Fibroblast of lung (primary cell): ENCODE results near the gene MEF2A. TPM values are rescaled to one million over a fixed set of nuclear protein-coding genes. Genes with fewer than 3 reads are reported as not detected.

Experiments used
- DNase-seq, 2 donors: peaks; one replicate each; pipeline versions ENCODE4 v3.0.0 to v3.0.0-alpha.2; 2010; ENCODE audit warnings: low read depth in 2 of 2
- H2AFZ ChIP-seq: 2 replicates; pipeline ENCODE4 v1.5.1; 2012; ENCODE audit warnings: low read length, control low read depth, inconsistent platforms
- H3K27ac ChIP-seq: 2 replicates; pipeline ENCODE4 v1.5.1; 2011; ENCODE audit warnings: low read length, control low read depth; ENCODE audit not compliant: insufficient read depth
- H3K27me3 ChIP-seq: 2 replicates; pipeline ENCODE4 v1.5.1; 2011; ENCODE audit warnings: mild to moderate bottlenecking, low read length; ENCODE audit not compliant: control insufficient read depth, insufficient read depth
- H3K36me3 ChIP-seq: 2 replicates; pipeline ENCODE4 v1.5.1; 2011; ENCODE audit warnings: low read length; ENCODE audit not compliant: control insufficient read depth, insufficient read depth
- H3K4me1 ChIP-seq: 2 replicates; pipeline ENCODE4 v1.5.1; 2011; ENCODE audit warnings: low read length; ENCODE audit not compliant: control insufficient read depth, insufficient read depth; ENCODE audit errors: extremely low read depth
- H3K4me2 ChIP-seq: 2 replicates; pipeline ENCODE4 v1.5.1; 2011; ENCODE audit warnings: low read length, control low read depth; ENCODE audit not compliant: insufficient read depth; ENCODE audit errors: extremely low read depth
- H3K4me3 ChIP-seq, 4 experiments: fragments of 200-600 bp in 1 of 4; sonication (generic) in 1 of 4; replicated peaks in 1 of 4; 2 replicates each; pipeline ENCODE4 v1.5.1; 2011 to 2016; ENCODE audit warnings: low read length in 4 of 4, low read depth in 3 of 4, mild to moderate bottlenecking in 3 of 4, control low read depth in 2 of 4, inconsistent platforms in 1 of 4, mixed read lengths in 1 of 4; ENCODE audit not compliant: insufficient read depth in 1 of 4; ENCODE audit errors: control extremely low read depth in 1 of 4
- H3K79me2 ChIP-seq: 2 replicates; pipeline ENCODE4 v1.5.1; 2012; ENCODE audit warnings: mild to moderate bottlenecking, low read length, inconsistent platforms; ENCODE audit not compliant: control insufficient read depth, insufficient read depth
- H3K9ac ChIP-seq: 2 replicates; pipeline ENCODE4 v1.5.1; 2011; ENCODE audit warnings: mild to moderate bottlenecking, low read length, control low read depth; ENCODE audit not compliant: insufficient read depth
- H3K9me3 ChIP-seq: 2 replicates; pipeline ENCODE4 v1.5.1; 2012; ENCODE audit warnings: low read depth, low read length; ENCODE audit not compliant: control insufficient read depth, insufficient read depth
- H4K20me1 ChIP-seq: 2 replicates; pipeline ENCODE4 v1.5.1; 2011; ENCODE audit warnings: low read length; ENCODE audit not compliant: control insufficient read depth, insufficient read depth; ENCODE audit errors: extremely low read depth
- EZH2 ChIP-seq: IDR thresholded peaks from 2 replicates; pipeline ENCODE4 v1.5.1; 2012; ENCODE audit warnings: low read length, control low read depth, mild to moderate bottlenecking; ENCODE audit errors: missing control alignments
- polyA plus RNA-seq, 2 donors: library from polyadenylated mRNA; depleted of rRNA in 1 of 2; stranded (reverse) in 1 of 2; unstranded in 1 of 2; fragments of >200 nt; gene quantifications; 2 replicates each; pipeline ENCODE4 v1.2.1, GENCODE V29; 2011 to 2012; ENCODE audit warnings: missing spikeins in 1 of 2
- total RNA-seq: library from RNA; depleted of rRNA; stranded (reverse); fragments of >200 nt; gene quantifications from 2 replicates; pipeline ENCODE4 v1.2.1, GENCODE V29; 2014
- TF ChIP-seq, protein P1 (sequence below), 2 donors: IDR thresholded peaks in 1 of 2; conservative IDR thresholded peaks in 1 of 2; 1 replicate in 1 of 2; 2 replicates in 1 of 2; pipeline ENCODE4 v1.5.1; 2011 to 2012; ENCODE audit warnings: low read length in 2 of 2, control low read depth in 1 of 2, inconsistent platforms in 1 of 2, low read depth in 1 of 2, mild to moderate bottlenecking in 1 of 2

The MEF2A gene
- total and polyA plus RNA-seq, 2 donors (not counting 1 experiment from before 2014, with no cell fraction given), result 24.6 to 40.4 TPM

DNA sequence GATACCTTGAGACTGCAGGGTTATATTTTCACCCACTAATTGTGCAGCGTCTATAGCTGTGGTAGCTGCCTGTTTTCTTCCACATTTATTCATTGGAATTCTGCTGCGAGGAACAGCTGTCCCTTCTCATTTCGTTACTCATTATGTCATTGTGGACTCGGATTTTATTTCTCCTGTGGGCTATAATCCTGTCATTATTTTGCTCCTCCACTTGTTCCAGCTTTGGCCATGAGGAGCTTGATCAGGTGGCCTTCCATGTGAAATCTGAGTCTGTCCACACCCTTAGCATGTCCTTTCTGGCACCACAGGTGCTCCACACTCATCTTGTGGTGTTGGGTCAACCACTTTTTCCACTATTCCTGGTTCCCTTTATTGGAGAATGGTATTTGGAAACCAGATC lies 152.6 kb downstream of the MEF2A start:
- H3K9me3 ChIP-seq, result no peaks in the 10 kb centered on the region
- H3K79me2 ChIP-seq, result no peaks in the 10 kb centered on the region
- H4K20me1 ChIP-seq, result no peaks in the 10 kb centered on the region
- H3K4me1 ChIP-seq, result peaks cover 8% of the 10 kb centered on the region
- no peak overlapping the region for H3K27ac ChIP-seq
- H2AFZ ChIP-seq, result no peak overlapping the region
- H3K4me2 ChIP-seq, result no peak overlapping the region
- H3K36me3 ChIP-seq, result no peaks in the 10 kb centered on the region
- no peaks in the 10 kb centered on the region for H3K27me3 ChIP-seq
- H3K9ac ChIP-seq, result no peak overlapping the region
- TF ChIP-seq EZH2, result no peak
- TF ChIP-seq, protein P1, sequence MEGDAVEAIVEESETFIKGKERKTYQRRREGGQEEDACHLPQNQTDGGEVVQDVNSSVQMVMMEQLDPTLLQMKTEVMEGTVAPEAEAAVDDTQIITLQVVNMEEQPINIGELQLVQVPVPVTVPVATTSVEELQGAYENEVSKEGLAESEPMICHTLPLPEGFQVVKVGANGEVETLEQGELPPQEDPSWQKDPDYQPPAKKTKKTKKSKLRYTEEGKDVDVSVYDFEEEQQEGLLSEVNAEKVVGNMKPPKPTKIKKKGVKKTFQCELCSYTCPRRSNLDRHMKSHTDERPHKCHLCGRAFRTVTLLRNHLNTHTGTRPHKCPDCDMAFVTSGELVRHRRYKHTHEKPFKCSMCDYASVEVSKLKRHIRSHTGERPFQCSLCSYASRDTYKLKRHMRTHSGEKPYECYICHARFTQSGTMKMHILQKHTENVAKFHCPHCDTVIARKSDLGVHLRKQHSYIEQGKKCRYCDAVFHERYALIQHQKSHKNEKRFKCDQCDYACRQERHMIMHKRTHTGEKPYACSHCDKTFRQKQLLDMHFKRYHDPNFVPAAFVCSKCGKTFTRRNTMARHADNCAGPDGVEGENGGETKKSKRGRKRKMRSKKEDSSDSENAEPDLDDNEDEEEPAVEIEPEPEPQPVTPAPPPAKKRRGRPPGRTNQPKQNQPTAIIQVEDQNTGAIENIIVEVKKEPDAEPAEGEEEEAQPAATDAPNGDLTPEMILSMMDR (conservative IDR thresholded peaks at IDR 0.05 in 1 of 2, IDR thresholded peaks at IDR 0.05 in 1 of 2; ENCODE audit: low read depth in 1 of 2, low read length in 2 of 2), result no peak
- H3K4me3 ChIP-seq, result no peak overlapping the region
- DNase-seq, result no peak

DNA sequence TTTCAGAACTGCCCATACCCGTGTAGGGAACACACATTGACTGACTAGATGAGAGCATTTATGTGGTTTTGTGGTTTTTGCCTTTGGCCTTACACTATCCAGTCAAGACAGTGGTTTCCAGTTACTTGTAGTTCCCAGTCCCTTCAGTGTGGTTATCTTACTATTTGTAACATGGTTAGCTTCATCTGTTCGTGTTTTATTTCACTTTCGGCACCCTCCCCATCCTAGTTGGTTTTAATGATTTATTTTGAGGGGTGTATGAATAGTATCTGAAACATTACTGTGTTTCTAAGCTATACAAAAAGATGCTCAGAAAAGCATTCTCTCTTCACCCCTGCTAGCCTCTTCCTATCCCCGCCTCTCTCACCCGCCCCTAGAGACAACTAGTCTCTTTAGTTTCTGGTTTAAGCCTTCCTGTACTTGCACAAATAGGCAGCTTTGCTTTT lies 153.3 kb downstream of the MEF2A start:
- H3K79me2 ChIP-seq, result no peaks in the 10 kb centered on the region
- no peak for TF ChIP-seq EZH2
- TF ChIP-seq, protein P1 (conservative IDR thresholded peaks at IDR 0.05 in 1 of 2, IDR thresholded peaks at IDR 0.05 in 1 of 2; ENCODE audit: low read depth in 1 of 2, low read length in 2 of 2), result no peak
- no peaks in the 10 kb centered on the region for H3K9me3 ChIP-seq
- no peak overlapping the region for H3K4me3 ChIP-seq
- peak; percentile 84 to 95 for DNase-seq
- no peaks in the 10 kb centered on the region for H3K36me3 ChIP-seq
- H4K20me1 ChIP-seq, result no peaks in the 10 kb centered on the region
- H2AFZ ChIP-seq, result no peak overlapping the region
- H3K9ac ChIP-seq, result no peak overlapping the region
- H3K4me2 ChIP-seq, result no peak overlapping the region
- no peak overlapping the region for H3K27ac ChIP-seq
- H3K27me3 ChIP-seq, result no peaks in the 10 kb centered on the region
- H3K4me1 ChIP-seq, result peaks cover 8% of the 10 kb centered on the region

DNA sequence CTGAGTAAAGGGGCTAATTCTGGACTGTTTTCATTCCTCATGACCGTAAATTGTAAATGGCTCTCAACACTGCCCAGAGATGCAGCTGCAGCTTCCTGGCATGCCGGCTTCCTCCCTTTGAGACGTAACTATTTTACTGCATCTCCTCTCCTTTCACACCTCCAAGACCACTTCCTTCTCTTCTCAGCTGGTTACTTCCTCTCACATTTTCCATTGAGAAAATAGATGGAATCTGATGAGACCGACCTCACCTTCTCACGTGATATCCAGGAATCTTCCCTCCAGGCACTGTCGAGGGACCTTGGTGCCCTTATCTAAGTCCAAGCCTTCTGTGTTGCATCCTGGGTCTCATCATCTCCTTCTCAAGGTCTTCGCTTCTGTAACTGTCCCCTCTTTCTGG lies 154.7 kb downstream of the MEF2A start:
- Histone ChIP-seq H3K4me3 (no peak overlapping the region), H4K20me1 (no peaks in the 10 kb centered on the region), H3K36me3 (no peaks in the 10 kb centered on the region), H3K4me2 (no peak overlapping the region), H3K27me3 (no peaks in the 10 kb centered on the region), H3K27ac (no peak overlapping the region), H3K9me3 (no peaks in the 10 kb centered on the region), H3K4me1 (peaks cover 8% of the 10 kb centered on the region), H3K9ac (no peak overlapping the region), H2AFZ (no peak overlapping the region), H3K79me2 (no peaks in the 10 kb centered on the region)
- no peak for TF ChIP-seq EZH2
- TF ChIP-seq, protein P1 (conservative IDR thresholded peaks at IDR 0.05 in 1 of 2, IDR thresholded peaks at IDR 0.05 in 1 of 2; ENCODE audit: low read depth in 1 of 2, low read length in 2 of 2), result no peak
- no peak for DNase-seq
